Mesenteric fat pad (tissue), 1 donor: ENCODE measurements around the gene GNPDA2. TPM values are rescaled to one million over a fixed set of nuclear protein-coding genes. Genes with fewer than 3 reads are reported as not detected.

Source experiments
- DNase-seq: peaks from one replicate; pipeline ENCODE4 v3.0.0-alpha.2; 2020; ENCODE audit warnings: low spot score
- total RNA-seq: library from RNA; stranded (reverse); fragmentation: NEBNext Ultra II Directional; extraction: Animal tissue kit (Norgen Biotek cat#: 25700); gene quantifications from one replicate; pipeline ENCODE4 v1.2.1, GENCODE V29; 2021
- donor health status: DM: yes; HTN: yes; CAD: no.

The GNPDA2 gene
- total RNA-seq, 1 donor from 2014 or later: 12.2 TPM

- no peak for DNase-seq
Observed at GRCh38 chr4:44679060-44679459, 47.3 kb downstream of the GNPDA2 start.

DNA sequence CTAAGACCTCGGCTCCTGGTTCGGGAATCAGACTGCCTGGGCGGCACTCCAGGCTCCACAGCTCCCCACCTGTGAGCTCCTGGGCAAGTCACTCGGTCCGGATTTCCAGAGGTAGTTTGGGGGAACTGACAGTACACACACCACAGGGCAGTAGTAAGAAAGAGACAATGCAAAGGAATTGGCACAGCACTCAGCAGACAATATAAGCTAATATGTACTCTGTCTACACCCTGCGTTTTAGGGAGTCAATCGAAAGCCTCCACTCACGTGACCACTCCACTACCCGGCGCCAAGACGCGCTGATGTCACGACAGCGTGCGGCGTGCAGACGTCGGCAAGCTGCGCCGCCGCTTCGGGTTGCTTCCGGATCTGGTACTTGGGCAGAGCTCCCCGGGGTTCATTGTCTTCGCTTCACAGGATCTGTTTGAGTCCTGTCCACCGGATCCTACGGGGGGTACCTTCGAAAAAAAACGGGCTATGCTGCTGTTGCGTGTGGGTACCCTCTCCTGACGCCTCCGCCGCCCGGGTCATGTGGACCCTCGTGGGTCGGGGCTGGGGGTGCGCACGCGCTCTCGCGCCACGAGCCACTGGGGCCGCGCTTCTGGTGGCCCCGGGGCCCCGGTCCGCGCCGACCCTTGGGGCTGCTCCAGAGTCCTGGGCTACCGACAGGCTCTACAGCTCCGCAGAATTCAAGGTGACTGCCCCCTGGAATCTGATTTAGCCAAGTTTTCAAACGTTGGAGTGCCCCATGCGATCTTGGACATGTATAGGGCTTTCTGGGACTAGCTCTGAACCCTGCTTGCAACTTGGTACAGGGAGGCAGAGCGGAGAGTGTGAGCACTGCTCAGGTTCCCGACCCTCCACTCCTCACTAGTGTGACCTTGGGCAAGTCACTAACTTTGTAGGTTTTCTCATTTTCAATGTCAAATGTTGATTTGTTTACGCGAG, 48.0 kb downstream of the GNPDA2 start, which contains the start of gene GUF1:
TSS of gene GUF1 (plus strand) at position 327 of the 948 bp plus-strand sequence. CDS start at position 530, 203 bp downstream.
- DNase-seq: peak; percentile 96

DNA sequence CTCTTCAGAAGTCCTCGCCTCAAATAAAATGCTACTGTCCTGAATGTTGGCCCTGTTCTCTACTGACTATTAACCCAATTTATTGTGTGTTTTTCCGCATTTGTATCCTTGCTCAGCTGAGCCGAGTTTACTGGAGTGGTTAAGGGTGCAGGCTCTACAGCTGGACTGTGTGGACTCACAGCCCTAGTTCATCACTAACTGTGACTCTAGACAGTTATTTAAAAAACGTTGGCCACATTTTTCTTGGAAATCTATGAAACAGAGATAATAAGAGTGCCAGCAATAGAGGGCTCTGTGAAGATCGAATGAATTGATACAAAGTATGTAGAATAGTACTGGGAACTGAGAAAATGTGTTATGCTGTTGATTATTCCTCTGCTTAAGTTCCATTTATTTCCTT, 51.0 kb downstream of the GNPDA2 start:
- DNase-seq: no peak

DNA sequence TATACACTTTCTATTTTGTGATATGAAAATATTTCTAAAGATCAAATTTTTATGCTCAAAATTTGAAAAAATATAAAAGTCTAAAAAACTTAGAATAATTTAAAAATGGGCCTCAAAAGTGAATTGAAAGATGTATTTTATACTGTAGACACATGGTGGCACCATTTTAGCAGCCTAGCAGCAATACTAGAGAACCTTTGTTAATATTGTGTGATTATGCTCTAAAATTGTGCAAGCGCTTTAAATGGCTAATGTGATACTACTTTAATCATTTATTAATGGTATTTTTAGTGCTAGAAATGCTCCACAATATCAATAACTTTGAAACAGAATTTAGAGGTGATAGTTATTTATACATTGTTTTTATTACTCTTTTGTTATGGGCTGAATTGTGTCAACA, 51.9 kb downstream of the GNPDA2 start:
- DNase-seq: no peak

GRCh38 chr4:44671636-44672035, 54.7 kb downstream of the GNPDA2 start:
- no peak for DNase-seq

- DNase-seq: no peak
Observed at GRCh38 chr4:44670506-44671199, 55.7 kb downstream of the GNPDA2 start.

DNA sequence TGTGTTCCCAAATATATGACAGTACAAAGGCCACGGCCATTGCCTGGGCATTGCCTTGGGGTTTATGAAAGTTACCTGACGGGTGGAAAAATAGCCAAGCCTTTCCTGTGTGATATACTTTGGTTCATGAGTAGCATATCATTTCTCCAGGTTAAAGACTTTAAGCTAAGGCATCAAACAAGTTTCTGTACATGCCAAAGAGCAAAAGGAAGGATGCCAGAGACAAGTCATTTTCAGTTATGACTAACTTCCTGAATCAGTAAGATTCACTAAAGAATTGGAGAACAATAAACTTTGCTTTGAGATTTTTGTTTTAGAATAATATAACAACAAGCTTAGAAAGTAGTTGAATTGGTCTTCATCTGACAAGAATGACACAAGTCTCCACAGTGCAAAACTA, 57.8 kb downstream of the GNPDA2 start:
- no peak for DNase-seq

DNA sequence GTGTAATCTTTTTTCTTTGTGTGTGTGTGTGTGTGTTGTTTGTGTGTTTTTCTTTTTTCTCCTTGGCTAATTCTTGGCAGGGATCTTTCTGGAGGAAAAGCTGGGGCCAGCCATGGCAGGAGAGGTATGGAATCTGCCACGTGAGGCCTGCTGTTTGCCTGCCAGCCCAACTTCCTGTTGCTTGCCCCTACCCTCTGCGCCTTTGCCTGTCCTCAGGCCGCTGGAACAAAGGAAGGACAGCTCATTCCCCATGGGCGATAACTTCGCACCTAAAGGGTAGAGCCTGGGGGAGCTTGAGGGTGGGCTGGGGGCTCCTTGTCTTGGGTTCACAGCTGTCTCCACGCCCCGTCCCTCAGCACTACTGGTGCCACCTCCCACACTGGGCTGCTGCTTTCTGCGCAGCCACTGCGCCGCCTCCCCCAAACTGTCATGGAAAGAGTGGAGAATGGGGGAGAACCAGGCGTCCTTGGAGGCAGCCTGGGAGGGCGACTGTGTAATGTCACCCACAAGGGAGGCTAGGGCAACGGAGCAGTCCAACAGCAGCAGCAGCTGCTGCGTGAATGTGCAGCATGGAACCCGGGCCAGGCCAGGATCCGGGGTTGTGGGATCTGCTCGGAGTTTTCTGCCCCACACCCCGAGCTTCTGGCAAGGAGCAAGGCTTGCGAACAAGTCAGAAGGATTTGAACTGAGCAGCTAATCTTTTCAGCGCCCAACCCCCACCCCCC, 62.7 kb downstream of the GNPDA2 start:
- DNase-seq: no peak

- no peak for DNase-seq
Observed at GRCh38 chr4:44662623-44663005, 63.7 kb downstream of the GNPDA2 start.

GRCh38 chr4:44661940-44662622, 64.3 kb downstream of the GNPDA2 start:
- DNase-seq: no peak

- DNase-seq: no peak
Observed at GRCh38 chr4:44660396-44660795, 66.0 kb downstream of the GNPDA2 start.

GRCh38 chr4:44652002-44652401, 74.4 kb downstream of the GNPDA2 start:
- DNase-seq: no peak

Other genes with a start within 250 kb of the GNPDA2 start
- gene YIPF7, start 74.9 kb downstream of the GNPDA2 start, total RNA-seq: not detected
- gene GUF1, start 48.1 kb downstream of the GNPDA2 start, total RNA-seq: 11.9 TPM